HEK293 (cell line): ENCODE results near the gene MAGOH.

Experiments
- PRDM1 ChIP-seq: fragments of 450-650 bp; formaldehyde crosslinking; IDR thresholded peaks from 2 replicates; pipeline ENCODE4; 2016; ENCODE audit warnings: missing biosample characterization, missing genetic modification characterization
- PRDM10 ChIP-seq: fragments of 450-650 bp; formaldehyde crosslinking; IDR thresholded peaks from 2 replicates; pipeline ENCODE4 v1.5.1; 2016; ENCODE audit warnings: missing biosample characterization, missing genetic modification characterization
- SP2 ChIP-seq: fragments of 450-650 bp; formaldehyde crosslinking; IDR thresholded peaks from 2 replicates; pipeline ENCODE4 v1.5.1; 2016; ENCODE audit warnings: missing biosample characterization, missing genetic modification characterization
- ZBTB1 ChIP-seq: fragments of 450-650 bp; formaldehyde crosslinking; IDR thresholded peaks from 2 replicates; pipeline ENCODE4 v1.5.1; 2016; ENCODE audit warnings: missing biosample characterization, missing genetic modification characterization
- ZFP37 ChIP-seq: fragments of 450-650 bp; formaldehyde crosslinking; IDR thresholded peaks from 2 replicates; pipeline ENCODE4 v1.5.1; 2016; ENCODE audit warnings: missing biosample characterization, missing genetic modification characterization
- ZNF214 ChIP-seq: fragments of 450-650 bp; formaldehyde crosslinking; IDR thresholded peaks from 2 replicates; pipeline ENCODE4 v1.5.1; 2017; ENCODE audit warnings: missing biosample characterization, mild to moderate bottlenecking, missing genetic modification characterization, borderline replicate concordance
- ZNF24 ChIP-seq: fragments of 450-650 bp; formaldehyde crosslinking; IDR thresholded peaks from 2 replicates; pipeline ENCODE4 v1.5.1; 2016; ENCODE audit warnings: missing biosample characterization, missing genetic modification characterization
- ZNF571 ChIP-seq: fragments of 450-650 bp; formaldehyde crosslinking; IDR thresholded peaks from 2 replicates; pipeline ENCODE4 v1.5.0; 2017; ENCODE audit warnings: missing biosample characterization, missing genetic modification characterization
- ZNF596 ChIP-seq: fragments of 450-650 bp; IDR thresholded peaks from 2 replicates; pipeline ENCODE4 v1.5.0; 2018; ENCODE audit warnings: missing biosample characterization, mild to moderate bottlenecking, missing genetic modification characterization, moderate library complexity
- ZNF629 ChIP-seq: fragments of 450-650 bp; formaldehyde crosslinking; IDR thresholded peaks from 2 replicates; pipeline ENCODE4 v1.5.1; 2017; ENCODE audit warnings: missing biosample characterization, missing genetic modification characterization
- ZNF670 ChIP-seq: fragments of 450-650 bp; formaldehyde crosslinking; IDR thresholded peaks from 2 replicates; pipeline ENCODE4 v1.5.1; 2016; ENCODE audit warnings: missing biosample characterization, missing genetic modification characterization, low read depth
- TF ChIP-seq, protein P1 (sequence below): fragments of 450-650 bp; formaldehyde crosslinking; IDR thresholded peaks from 2 replicates; pipeline ENCODE4 v1.5.1; 2016; ENCODE audit warnings: missing biosample characterization, missing genetic modification characterization

GRCh38 chr1:53249706-53250105 is 11.4 kb upstream of the MAGOH start:
- TF ChIP-seq ZNF596 (tag by site-specific recombination), result no peak
- TF ChIP-seq ZNF629 (tag by site-specific recombination), result no peak
- no peak for TF ChIP-seq ZNF214 (tag by site-specific recombination)
- TF ChIP-seq ZFP37 (tag by site-specific recombination), result no peak
- TF ChIP-seq, protein P1, sequence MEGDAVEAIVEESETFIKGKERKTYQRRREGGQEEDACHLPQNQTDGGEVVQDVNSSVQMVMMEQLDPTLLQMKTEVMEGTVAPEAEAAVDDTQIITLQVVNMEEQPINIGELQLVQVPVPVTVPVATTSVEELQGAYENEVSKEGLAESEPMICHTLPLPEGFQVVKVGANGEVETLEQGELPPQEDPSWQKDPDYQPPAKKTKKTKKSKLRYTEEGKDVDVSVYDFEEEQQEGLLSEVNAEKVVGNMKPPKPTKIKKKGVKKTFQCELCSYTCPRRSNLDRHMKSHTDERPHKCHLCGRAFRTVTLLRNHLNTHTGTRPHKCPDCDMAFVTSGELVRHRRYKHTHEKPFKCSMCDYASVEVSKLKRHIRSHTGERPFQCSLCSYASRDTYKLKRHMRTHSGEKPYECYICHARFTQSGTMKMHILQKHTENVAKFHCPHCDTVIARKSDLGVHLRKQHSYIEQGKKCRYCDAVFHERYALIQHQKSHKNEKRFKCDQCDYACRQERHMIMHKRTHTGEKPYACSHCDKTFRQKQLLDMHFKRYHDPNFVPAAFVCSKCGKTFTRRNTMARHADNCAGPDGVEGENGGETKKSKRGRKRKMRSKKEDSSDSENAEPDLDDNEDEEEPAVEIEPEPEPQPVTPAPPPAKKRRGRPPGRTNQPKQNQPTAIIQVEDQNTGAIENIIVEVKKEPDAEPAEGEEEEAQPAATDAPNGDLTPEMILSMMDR (tag by site-specific recombination), result no peak
- no peak for TF ChIP-seq SP2
- no peak for TF ChIP-seq ZNF670
- TF ChIP-seq PRDM1, result no peak
- TF ChIP-seq PRDM10 (tag by site-specific recombination), result no peak
- no peak for TF ChIP-seq ZBTB1
- TF ChIP-seq ZNF24 (tag by site-specific recombination), result no peak
- TF ChIP-seq ZNF571 (tag by site-specific recombination), result no peak
